HPDE6-E6E7 (cell line): ENCODE measurements around the gene SLC18A2.
A peak's percentile ranks its signal among the peaks of the same experiment; 100 is the strongest.
"Not testable (repeated sequence)": the region's sequence is repeated elsewhere in the genome, so short reads cannot be mapped to it uniquely, and the experiment has no call there.

Experiments
- DNase-seq: peaks from one replicate; pipeline ENCODE4 v3.0.0; 2011; ENCODE audit warnings: missing footprints; ENCODE audit errors: extremely low spot score

Gene SLC18A2

DNA sequence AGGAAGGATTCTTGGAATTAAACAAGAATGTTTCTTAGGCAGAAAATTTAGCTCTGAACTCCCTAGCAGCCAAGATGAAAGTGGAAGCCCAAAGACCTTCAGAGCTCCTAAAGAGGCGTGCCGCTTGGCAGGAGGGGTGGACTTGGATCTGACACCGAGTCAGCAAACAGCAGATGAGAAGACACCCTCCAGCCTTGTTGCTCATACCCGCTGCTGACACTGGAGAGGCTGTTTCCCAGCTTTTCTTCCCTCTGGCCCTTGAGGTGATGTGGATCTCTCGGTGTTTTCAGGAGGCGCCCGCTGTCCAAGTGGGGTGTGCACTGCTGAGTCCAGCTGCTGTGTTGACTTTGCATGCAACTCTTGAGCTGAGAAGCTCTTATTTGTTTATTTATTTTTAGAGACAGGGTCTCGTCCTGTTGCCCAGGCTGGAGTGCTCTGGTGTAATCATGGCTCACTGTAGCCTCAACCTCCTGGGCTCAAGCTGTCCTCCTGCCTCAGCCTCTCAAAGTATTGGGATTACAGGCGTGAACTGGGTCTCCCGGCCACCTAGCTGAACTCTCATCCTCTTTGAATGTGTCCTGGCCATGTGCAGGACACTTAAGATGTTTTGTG lies 21.5 kb downstream of the SLC18A2 start:
- DNase-seq, result no peak

- DNase-seq, result no peak
Measured at GRCh38 chr10:117262903-117263293, 22.0 kb downstream of the SLC18A2 start.

- no peak for DNase-seq
Measured at GRCh38 chr10:117264782-117265181, 23.9 kb downstream of the SLC18A2 start.

DNA sequence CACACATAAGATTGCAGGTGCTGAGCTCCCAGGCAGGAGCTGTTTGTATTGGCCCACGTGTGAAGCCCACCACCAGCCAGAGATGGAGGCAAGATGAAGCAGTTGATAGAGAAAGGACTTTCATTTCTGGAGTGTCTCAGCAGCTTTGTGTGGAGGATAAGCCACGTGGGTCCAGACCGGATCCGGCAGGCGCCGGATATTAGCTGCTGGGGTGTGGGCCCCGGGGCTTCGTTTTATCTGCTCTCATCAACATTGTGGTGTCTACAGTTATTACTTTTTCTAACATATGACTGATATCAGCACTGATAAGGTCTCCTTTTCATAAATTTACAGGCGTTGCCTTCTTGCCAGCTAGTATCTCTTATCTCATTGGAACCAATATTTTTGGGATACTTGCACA lies 25.5 kb downstream of the SLC18A2 start:
- no peak for DNase-seq

DNA sequence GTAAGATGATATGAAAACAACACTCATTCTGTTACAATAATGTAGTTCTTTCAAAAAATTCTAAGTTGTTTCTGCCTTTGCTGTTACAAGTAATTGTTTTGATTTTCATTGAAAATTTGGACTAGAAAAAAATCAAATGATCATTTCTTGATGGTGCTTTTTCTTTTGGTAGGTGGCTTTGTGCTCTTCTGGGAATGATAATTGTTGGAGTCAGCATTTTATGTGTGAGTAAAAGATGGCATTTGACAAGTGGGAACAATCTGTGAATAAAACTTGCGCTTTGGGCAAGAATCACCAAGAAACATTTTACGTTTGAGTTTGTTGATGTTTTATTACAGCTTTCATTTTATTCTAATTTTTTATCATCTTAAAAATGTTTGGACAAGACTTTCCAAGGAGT lies 25.9 kb downstream of the SLC18A2 start:
- DNase-seq, result no peak

GRCh38 chr10:117268258-117268657 lies 27.3 kb downstream of the SLC18A2 start:
- DNase-seq, result no peak

DNA sequence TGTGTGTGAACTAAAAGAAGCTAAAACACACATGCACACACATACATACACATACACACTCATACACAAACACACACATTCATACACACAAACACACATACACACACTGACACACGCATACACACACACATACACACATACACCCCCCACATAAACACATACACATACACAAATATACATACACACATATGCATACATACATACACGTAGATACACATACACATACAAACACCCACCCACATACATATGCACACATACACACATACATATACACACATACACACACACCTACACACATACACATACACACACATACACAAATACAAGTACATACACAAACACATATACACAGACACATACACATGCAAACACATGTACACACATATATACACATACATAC lies 28.0 kb downstream of the SLC18A2 start:
- DNase-seq, result no peak

- peak; percentile 12 for DNase-seq
Measured at GRCh38 chr10:117271427-117271826, 30.5 kb downstream of the SLC18A2 start.

GRCh38 chr10:117272195-117273076 lies 31.5 kb downstream of the SLC18A2 start:
- peak; percentile 7 for DNase-seq

- no peak for DNase-seq
Measured at GRCh38 chr10:117273980-117274379, 33.1 kb downstream of the SLC18A2 start.

DNA sequence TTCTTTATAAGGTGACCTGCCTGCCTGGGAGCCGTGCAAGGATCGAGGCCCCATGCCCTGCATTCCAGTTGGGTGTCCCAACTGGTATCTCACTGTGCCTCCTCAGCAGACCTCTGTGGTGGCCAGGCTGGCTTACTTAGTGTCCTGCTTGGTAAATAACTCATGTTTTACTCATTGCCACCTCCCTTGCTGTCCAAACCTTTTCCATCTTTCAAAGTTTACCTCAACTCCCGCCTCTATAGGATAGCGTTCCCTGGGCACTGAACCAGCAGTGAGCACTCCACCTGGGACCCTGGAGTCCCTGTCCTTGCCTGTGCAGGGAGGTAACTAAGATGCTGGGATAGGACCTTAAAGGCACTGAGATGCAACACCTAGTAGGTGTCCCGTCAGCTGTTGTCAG lies 33.6 kb downstream of the SLC18A2 start:
- DNase-seq, result no peak

- DNase-seq, result no peak
Measured at GRCh38 chr10:117275121-117275520, 34.2 kb downstream of the SLC18A2 start.

GRCh38 chr10:117277675-117278074 lies 36.8 kb downstream of the SLC18A2 start:
- DNase-seq, result no peak

DNA sequence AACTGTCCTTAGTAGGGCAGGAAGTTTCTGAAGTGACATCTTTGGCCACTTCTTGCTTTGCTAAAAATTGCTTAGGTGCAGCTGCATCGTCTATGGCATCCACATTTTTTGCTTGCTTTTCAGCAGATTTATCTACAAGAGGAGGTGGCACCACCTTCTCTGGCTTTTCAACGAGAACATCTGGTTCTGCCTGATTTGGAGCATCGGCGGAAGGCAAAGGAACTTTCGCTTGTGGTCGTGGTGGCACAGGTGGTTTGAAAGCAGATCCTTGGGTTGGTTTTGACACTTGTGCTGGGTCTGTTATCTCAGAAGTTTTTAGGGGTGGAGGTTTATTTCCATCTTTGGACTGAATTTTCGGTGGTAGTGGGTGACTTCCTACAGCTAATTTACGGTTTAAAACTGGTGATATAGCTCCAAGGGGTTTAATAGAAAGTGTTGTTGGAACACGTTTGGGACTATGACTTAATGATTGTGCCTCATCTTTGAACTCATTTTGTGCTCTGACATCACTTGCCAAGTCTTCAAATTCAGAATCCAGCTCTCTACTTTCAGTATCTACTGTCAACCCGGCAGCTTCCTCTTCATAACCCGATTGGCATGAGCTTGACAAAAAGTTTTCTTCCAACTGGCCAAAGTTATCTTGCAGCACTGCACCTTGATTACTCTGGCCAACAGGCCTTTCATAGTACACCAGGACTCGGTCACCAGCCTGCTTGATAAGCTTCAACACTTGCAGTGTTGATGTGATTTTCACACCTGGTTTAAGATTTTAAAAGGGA lies 44.0 kb downstream of the SLC18A2 start:
- no peak for DNase-seq

- DNase-seq, result not testable (repeated sequence)
Measured at GRCh38 chr10:117290872-117291271, 50.0 kb downstream of the SLC18A2 start.

DNA sequence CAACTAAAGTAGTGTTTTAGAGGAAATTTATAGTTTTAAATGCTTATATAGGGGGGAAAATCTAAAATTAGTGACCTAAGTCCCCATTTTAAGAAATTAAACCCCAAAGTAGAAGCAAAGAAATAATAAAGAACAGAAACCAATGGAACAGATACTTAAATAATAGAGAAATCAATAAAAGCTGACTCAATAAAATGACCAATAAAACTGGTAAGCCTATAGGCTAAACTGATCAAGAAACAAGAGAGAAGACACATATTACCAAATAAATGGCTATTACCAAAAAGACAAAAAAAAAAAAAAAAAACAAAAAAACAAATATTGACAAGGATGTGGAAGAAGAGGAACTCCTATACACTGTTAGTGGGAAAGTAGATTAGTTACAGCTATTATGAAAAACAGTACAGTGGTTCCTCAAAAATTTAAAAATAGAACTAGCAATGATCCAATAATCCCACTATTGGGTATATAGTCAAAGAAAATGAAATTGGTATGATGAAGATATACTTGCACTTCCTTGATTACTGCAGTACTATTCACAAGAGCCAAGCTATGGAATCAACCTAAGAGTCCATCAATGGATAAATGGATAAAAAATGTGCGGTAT lies 53.2 kb downstream of the SLC18A2 start:
- DNase-seq, result no peak

DNA sequence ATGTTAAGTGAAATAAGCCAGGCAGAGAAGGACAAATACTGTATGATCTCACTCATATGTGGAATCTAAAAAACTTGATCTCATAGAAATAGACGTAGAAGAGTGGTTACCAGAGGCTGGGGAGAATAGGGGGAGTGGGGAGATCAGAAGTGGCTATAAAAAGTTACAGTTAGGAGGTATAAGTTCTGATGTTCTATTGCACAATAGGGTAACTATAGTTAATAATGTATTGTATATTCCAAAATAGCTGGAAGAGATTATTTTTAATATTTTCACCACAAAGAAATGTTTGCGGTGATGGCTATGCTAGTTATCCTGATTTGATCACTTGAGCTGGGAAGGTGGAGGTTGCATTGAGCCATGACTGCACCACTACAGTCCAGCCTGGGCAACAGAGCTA lies 53.8 kb downstream of the SLC18A2 start:
- no peak for DNase-seq

- DNase-seq, result no peak
Measured at GRCh38 chr10:117298219-117298618, 57.3 kb downstream of the SLC18A2 start.

DNA sequence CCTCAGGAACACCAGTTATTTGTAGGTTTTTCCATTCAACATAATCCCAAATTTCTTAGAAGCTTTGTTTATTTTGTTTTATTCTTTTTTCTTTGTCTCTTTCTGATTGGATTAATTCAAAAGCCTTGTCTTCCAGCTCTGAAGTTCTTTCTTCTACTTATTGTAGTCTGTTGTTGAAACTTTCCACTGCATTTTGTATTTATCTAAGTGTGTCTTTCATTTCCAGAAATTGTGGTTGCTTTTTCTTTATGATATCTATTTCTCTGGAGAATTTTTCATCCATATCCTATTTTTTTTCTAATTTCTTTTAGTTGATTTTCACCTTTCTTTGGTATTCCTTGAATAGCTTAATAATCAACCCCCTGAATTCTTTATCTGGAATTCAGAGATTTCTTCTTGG lies 58.5 kb downstream of the SLC18A2 start:
- no peak for DNase-seq

GRCh38 chr10:117300671-117301070 lies 59.8 kb downstream of the SLC18A2 start:
- no peak for DNase-seq

DNA sequence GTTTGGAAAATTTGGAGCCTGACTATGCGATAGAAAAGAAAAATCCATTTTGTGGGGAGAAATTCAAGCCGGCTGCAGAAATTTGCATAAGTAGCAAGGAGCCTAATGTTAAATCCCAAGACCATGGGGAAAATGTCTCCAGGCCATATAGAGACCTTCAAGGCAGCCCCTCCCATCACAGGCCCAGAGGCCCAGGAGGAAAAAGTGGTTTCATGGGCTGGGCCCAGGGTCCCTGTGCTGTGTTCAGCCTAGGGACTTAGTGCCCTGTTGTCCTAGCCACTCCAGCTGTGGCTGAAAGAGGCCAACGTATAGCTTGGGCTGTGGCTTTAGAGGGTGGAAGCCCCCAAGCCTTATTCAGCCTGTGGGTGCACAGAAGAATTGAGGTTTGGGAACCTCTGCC lies 62.5 kb downstream of the SLC18A2 start:
- not testable (repeated sequence) for DNase-seq

DNA sequence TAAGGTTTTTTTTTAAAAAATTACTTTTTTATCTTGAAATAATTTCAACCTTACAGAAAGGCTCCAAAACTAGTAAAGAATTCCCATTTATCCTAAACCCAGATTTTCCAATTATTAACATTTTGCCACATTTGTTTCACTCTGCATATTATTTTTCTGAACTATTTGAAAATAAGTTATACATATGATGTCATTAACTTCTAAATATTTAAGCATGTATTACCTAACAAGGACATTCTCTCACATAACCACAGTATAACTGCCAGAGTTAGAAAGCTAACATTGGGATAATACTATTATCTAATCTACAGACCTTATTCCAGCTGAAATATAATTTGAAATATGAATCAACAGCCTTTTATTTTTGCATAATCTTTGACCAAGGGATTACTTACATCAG lies 65.8 kb downstream of the SLC18A2 start:
- DNase-seq, result no peak
